DND-41 (cell line): Measurements from ENCODE around the gene DGKQ.

Source experiments
- ATAC-seq: fragments of 200-7000 bp; cut with Tn5 transposase; 3 replicates; pipeline ENCODE4 v1.9.1; 2021; ENCODE audit warnings: low read depth; ENCODE audit not compliant: insufficient read depth
- DNase-seq: peaks from one replicate; pipeline ENCODE4 v3.0.0-alpha.2; 2020
- H2AFZ ChIP-seq: 2 replicates; pipeline ENCODE4 v1.6.0; 2012; ENCODE audit warnings: low read depth, low read length
- H3K27ac ChIP-seq: 2 replicates; pipeline ENCODE4 v1.5.1; 2012; ENCODE audit warnings: low read length, inconsistent platforms
- H3K27me3 ChIP-seq: fragments of 200-600 bp; sonication (generic); 2 replicates; pipeline ENCODE4 v1.6.0; 2012; ENCODE audit warnings: low read length, mild to moderate bottlenecking, inconsistent platforms; ENCODE audit not compliant: insufficient read depth, poor library complexity
- H3K36me3 ChIP-seq: 2 replicates; pipeline ENCODE4 v1.5.1; 2012; ENCODE audit warnings: low read length, inconsistent platforms; ENCODE audit not compliant: insufficient read depth
- H3K4me1 ChIP-seq: 2 replicates; pipeline ENCODE4 v1.5.1; 2012; ENCODE audit warnings: mild to moderate bottlenecking, low read length; ENCODE audit not compliant: insufficient read depth
- H3K4me2 ChIP-seq: 2 replicates; pipeline ENCODE4 v1.6.0; 2012; ENCODE audit warnings: mild to moderate bottlenecking, moderate library complexity, low read length, inconsistent platforms; ENCODE audit not compliant: insufficient read depth
- H3K4me3 ChIP-seq, 2 experiments: fragments of 200-600 bp in 1 of 2; shearing (Covaris generic) in 1 of 2; 2 replicates each; pipeline ENCODE4 v1.5.1; 2012 to 2016; ENCODE audit warnings: inconsistent platforms in 2 of 2, low read length in 2 of 2, mild to moderate bottlenecking in 2 of 2, low read depth in 1 of 2, moderate library complexity in 1 of 2
- H3K79me2 ChIP-seq: 2 replicates; pipeline ENCODE4 v1.6.0; 2012; ENCODE audit warnings: low read length, inconsistent platforms; ENCODE audit not compliant: insufficient read depth
- H3K9ac ChIP-seq: 2 replicates; pipeline ENCODE4 v1.6.0; 2012; ENCODE audit warnings: low read depth, mild to moderate bottlenecking, inconsistent platforms, low read length, moderate library complexity
- H3K9me3 ChIP-seq: 2 replicates; pipeline ENCODE4 v1.5.1; 2012; ENCODE audit warnings: low read length, moderate library complexity, mild to moderate bottlenecking, inconsistent platforms; ENCODE audit not compliant: insufficient read depth, severe bottlenecking
- H4K20me1 ChIP-seq: 2 replicates; pipeline ENCODE4 v1.6.0; 2012; ENCODE audit warnings: low read length; ENCODE audit not compliant: insufficient read depth
- EZH2 ChIP-seq: IDR thresholded peaks from 3 replicates; pipeline ENCODE4 v1.6.1; 2012; ENCODE audit warnings: borderline replicate concordance, low read depth, mild to moderate bottlenecking, moderate library complexity, low read length, inconsistent platforms; ENCODE audit not compliant: severe bottlenecking
- TF ChIP-seq, protein P1 (sequence below): IDR thresholded peaks from 2 replicates; pipeline ENCODE4 v1.5.1; 2012; ENCODE audit warnings: borderline replicate concordance, low read length, moderate library complexity, mild to moderate bottlenecking; ENCODE audit not compliant: poor library complexity, severe bottlenecking; ENCODE audit errors: extremely low read depth

DGKQ gene

DNA sequence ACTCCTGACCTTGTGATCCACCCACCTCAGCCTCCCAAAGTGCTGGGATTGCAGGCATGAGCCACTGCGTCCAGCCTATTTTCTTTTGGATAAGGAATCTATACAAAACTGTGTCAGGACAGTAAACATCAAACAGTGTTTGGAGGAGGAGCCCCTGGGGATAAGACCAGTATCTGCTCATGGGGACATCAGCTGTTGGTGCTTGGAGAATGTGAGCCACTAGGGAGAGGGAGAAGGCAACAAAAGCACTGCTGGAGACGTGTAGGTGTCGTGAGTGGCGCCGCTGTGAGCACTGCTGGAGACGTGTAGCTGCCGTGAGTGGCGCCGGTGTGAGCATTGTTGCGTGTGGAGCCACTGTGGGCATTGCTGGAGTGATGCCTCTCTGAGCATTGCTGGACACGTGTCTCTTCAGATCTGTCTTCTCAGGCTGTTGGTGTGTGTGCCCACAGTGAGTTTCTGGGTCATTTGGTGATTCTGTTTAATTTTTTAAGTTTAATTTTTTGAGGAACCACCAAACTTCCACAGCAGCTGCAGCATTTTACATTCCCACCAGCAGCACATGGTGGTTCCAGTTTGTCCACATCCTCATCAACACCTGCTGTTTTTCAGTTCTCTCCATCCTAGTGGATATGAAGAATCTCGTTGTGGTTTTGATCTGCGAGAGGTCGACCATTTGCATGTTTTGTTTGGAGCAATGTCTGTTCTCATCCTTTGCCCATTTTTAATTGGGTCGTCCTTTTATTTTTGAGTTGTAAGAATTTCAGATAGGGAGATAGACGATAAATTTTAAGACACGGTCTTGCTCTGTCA, 19.0 kb downstream of the DGKQ start:
- Histone ChIP-seq H3K4me3 (no peak overlapping the region), H3K79me2 (no peaks in the 10 kb centered on the region), H4K20me1 (peaks cover 6% of the 10 kb centered on the region), H3K4me1 (no peaks in the 10 kb centered on the region), H3K27me3 (no peaks in the 10 kb centered on the region), H3K27ac (no peak overlapping the region), H2AFZ (no peak overlapping the region), H3K9ac (no peak overlapping the region), H3K9me3 (no peaks in the 10 kb centered on the region), H3K36me3 (peaks cover 43% of the 10 kb centered on the region), H3K4me2 (no peak overlapping the region)
- DNase-seq (no peak), ATAC-seq (no peak)
- TF ChIP-seq, protein P1, sequence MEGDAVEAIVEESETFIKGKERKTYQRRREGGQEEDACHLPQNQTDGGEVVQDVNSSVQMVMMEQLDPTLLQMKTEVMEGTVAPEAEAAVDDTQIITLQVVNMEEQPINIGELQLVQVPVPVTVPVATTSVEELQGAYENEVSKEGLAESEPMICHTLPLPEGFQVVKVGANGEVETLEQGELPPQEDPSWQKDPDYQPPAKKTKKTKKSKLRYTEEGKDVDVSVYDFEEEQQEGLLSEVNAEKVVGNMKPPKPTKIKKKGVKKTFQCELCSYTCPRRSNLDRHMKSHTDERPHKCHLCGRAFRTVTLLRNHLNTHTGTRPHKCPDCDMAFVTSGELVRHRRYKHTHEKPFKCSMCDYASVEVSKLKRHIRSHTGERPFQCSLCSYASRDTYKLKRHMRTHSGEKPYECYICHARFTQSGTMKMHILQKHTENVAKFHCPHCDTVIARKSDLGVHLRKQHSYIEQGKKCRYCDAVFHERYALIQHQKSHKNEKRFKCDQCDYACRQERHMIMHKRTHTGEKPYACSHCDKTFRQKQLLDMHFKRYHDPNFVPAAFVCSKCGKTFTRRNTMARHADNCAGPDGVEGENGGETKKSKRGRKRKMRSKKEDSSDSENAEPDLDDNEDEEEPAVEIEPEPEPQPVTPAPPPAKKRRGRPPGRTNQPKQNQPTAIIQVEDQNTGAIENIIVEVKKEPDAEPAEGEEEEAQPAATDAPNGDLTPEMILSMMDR, result no peak
- no peak for TF ChIP-seq EZH2

DNA sequence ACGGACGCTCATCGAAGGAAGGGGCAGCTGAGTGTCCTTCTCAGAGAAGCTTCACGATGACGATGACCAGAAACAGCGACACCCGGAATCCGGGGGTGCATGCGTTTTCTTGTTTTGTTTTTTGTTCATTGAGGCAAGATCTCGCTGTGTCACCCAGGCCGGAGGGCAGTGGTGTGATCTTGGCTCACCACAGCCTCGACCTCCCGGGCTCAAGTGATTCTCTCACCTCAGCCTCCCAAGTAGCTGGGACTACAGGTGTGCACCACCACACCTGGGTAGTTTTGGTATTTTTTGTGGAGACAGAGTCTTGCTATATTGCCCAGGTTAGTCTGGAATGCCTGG, 19.8 kb downstream of the DGKQ start:
- Histone ChIP-seq H4K20me1 (peaks cover 4% of the 10 kb centered on the region), H3K79me2 (no peaks in the 10 kb centered on the region), H3K4me3 (no peak overlapping the region), H2AFZ (no peak overlapping the region), H3K9ac (no peak overlapping the region), H3K36me3 (peaks cover 38% of the 10 kb centered on the region), H3K4me2 (no peak overlapping the region), H3K27ac (no peak overlapping the region), H3K4me1 (no peaks in the 10 kb centered on the region), H3K27me3 (no peaks in the 10 kb centered on the region), H3K9me3 (no peaks in the 10 kb centered on the region)
- no peak for DNase-seq
- no peak for ATAC-seq
- TF ChIP-seq, protein P1, result no peak
- TF ChIP-seq EZH2, result no peak

DNA sequence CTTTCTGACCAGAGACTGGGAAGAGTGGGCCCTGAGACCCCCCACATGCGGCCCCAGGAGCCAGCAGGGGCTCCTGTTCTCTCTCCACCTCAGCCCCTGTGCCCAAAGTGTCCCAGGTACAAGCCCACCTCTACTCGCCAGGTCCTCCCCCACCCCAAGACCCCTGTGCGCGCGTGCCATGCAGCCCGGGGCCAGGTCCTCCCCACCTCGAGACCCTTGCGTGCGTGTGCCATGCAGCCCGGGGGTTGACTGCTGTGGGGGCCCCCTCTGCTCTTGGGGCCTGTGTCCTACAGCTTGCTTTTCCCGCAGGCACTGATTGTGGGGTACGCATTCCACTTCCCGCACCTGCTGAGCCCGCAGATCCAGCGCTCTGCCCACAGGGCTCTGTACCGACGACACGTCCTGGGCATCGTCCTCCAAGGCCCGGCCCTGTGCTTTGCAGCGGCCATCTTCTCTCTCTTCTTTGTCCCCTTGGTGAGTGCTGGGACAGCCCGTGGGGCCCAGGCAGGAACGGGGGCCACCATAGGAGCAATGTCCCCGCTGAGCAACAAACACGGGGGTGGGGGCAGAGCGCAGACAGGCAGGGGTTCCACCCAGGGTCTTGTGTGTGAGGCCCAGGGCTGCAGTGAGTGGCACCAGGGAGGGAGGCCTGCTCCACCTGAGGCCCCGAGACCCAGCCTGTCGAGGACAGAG, 20.3 kb downstream of the DGKQ start:
- Histone ChIP-seq H3K79me2 (no peaks in the 10 kb centered on the region), H2AFZ (no peak overlapping the region), H3K4me1 (no peaks in the 10 kb centered on the region), H3K36me3 (peaks cover 33% of the 10 kb centered on the region), H3K9me3 (no peaks in the 10 kb centered on the region), H3K27ac (no peak overlapping the region), H3K27me3 (no peaks in the 10 kb centered on the region), H4K20me1 (peaks cover 4% of the 10 kb centered on the region), H3K9ac (no peak overlapping the region), H3K4me2 (no peak overlapping the region), H3K4me3 (no peak overlapping the region)
- DNase-seq (no peak), ATAC-seq (no peak)
- TF ChIP-seq, protein P1, result no peak
- TF ChIP-seq EZH2, result no peak
